GM19099 (cell line): Measurements from ENCODE around the gene RASAL2.

Experiments
- POLR2A ChIP-seq: IDR thresholded peaks from 3 replicates; pipeline ENCODE4 v1.6.1; 2011; ENCODE audit warnings: low read depth; ENCODE audit not compliant: insufficient read length; ENCODE audit errors: extremely low read depth

RASAL2 gene

GRCh38 chr1:178093951-178094738 is at the start of gene RASAL2:
Gene RASAL2, plus strand, starts transcription at chr1:178094104. Its CDS starts 389 bp downstream, at chr1:178094493.
- no peak for TF ChIP-seq POLR2A

GRCh38 chr1:178046591-178047270 is 47.2 kb upstream of the RASAL2 start:
- TF ChIP-seq POLR2A = no peak

- no peak for TF ChIP-seq POLR2A
Observed at GRCh38 chr1:178047403-178048093, 46.4 kb upstream of the RASAL2 start.

GRCh38 chr1:178048426-178048825 is 45.5 kb upstream of the RASAL2 start:
- TF ChIP-seq POLR2A = no peak

GRCh38 chr1:178048883-178049282 is 45.0 kb upstream of the RASAL2 start:
- no peak for TF ChIP-seq POLR2A

- TF ChIP-seq POLR2A = no peak
Observed at GRCh38 chr1:178050084-178050483, 43.8 kb upstream of the RASAL2 start.

GRCh38 chr1:178051071-178051470 is 42.8 kb upstream of the RASAL2 start:
- TF ChIP-seq POLR2A = no peak

GRCh38 chr1:178052650-178053461 is 41.0 kb upstream of the RASAL2 start:
- no peak for TF ChIP-seq POLR2A

- no peak for TF ChIP-seq POLR2A
Observed at GRCh38 chr1:178055093-178055492, 38.8 kb upstream of the RASAL2 start.

- no peak for TF ChIP-seq POLR2A
Observed at GRCh38 chr1:178055779-178056471, 38.0 kb upstream of the RASAL2 start.

GRCh38 chr1:178057141-178057765 is 36.7 kb upstream of the RASAL2 start:
- TF ChIP-seq POLR2A = no peak

GRCh38 chr1:178057912-178058534 is 35.9 kb upstream of the RASAL2 start:
- TF ChIP-seq POLR2A = no peak

- TF ChIP-seq POLR2A = no peak
Observed at GRCh38 chr1:178060789-178061556, 32.9 kb upstream of the RASAL2 start.

GRCh38 chr1:178061620-178062019 is 32.3 kb upstream of the RASAL2 start:
- TF ChIP-seq POLR2A = no peak
